ENCODE results near the gene SOAT2. TPM values are rescaled to one million over a fixed set of nuclear protein-coding genes. Genes with fewer than 3 reads are reported as not detected.
"Not testable (repeated sequence)": the region's sequence is repeated elsewhere in the genome, so short reads cannot be mapped to it uniquely, and the experiment has no call there.

SOAT2 gene
- total RNA-seq, 1 donor from 2014 or later: not detected

DNA sequence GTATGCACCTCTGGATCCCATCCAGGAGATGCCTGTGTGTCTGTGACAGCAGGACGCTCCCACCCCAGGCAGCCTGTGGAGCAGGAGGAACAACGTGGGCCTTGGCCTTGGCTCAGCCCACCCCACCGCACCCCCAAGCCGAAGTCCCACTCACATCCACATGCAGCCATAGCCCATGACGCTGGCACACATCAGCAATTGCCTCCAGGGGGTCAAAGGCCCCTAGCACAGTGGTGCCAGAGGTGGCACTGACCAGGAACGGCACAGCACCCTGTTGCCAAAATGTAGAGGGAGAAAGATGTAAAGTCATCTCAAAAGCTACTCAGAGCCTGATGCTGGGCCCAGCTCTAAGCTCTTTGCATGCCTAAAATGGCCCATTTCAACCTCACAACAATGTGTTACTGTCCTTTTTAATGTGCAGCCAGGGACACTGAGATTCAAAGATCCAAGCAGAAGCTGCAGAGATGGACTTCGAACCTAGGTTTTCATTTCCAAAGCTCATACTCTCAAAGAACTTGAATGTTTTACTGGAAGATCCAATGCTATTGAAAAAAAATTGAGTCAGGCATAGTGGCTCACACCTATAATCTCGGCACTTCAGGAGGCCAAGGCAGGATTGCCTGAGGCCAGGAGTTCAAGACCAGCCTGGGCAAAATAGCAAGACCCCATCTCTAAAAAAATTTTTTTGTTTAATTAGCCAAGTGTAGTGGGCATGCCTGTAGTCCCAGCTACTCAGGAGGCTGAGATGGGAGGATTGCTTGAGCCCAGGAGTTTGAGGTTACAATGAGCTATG lies 58.0 kb downstream of the SOAT2 start:
- Histone ChIP-seq H3K4me3 (ENCODE audit: low read depth, low read length) (no peak overlapping the region), H3K36me3 (ENCODE audit: control insufficient read depth, insufficient read depth, low read length) (peaks cover 5% of the 10 kb centered on the region), H3K27me3 (ENCODE audit: control insufficient read depth, insufficient read depth, low read length) (no peaks in the 10 kb centered on the region)
- FAIRE-seq (no peak), DNase-seq (ENCODE audit: low read depth) (no peak)
- TF ChIP-seq, protein P1, sequence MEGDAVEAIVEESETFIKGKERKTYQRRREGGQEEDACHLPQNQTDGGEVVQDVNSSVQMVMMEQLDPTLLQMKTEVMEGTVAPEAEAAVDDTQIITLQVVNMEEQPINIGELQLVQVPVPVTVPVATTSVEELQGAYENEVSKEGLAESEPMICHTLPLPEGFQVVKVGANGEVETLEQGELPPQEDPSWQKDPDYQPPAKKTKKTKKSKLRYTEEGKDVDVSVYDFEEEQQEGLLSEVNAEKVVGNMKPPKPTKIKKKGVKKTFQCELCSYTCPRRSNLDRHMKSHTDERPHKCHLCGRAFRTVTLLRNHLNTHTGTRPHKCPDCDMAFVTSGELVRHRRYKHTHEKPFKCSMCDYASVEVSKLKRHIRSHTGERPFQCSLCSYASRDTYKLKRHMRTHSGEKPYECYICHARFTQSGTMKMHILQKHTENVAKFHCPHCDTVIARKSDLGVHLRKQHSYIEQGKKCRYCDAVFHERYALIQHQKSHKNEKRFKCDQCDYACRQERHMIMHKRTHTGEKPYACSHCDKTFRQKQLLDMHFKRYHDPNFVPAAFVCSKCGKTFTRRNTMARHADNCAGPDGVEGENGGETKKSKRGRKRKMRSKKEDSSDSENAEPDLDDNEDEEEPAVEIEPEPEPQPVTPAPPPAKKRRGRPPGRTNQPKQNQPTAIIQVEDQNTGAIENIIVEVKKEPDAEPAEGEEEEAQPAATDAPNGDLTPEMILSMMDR (IDR thresholded peaks at IDR 0.05; ENCODE audit: insufficient read depth, low read length, severe bottlenecking): no peak

DNA sequence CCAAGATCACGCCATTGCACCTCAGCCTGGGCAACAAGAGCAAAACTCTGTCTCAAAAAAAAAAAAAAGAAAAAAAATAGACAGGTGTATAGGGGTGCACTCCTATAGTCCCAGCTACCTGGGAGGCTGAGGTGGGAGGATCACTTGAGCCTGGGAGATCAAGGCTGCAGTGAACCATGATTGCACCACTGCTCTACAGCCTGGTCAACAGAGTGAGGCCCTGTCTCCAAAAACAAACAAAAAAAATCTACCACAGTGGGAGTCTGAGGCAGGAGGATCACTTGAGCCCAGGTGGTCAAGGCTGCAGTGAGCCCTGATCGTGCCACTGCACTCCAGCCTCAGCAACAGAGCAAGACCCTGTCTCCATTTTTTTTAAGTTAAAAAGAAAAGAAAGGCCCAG lies 59.7 kb downstream of the SOAT2 start:
- not testable (repeated sequence) for DNase-seq (ENCODE audit: low read depth); FAIRE-seq

DNA sequence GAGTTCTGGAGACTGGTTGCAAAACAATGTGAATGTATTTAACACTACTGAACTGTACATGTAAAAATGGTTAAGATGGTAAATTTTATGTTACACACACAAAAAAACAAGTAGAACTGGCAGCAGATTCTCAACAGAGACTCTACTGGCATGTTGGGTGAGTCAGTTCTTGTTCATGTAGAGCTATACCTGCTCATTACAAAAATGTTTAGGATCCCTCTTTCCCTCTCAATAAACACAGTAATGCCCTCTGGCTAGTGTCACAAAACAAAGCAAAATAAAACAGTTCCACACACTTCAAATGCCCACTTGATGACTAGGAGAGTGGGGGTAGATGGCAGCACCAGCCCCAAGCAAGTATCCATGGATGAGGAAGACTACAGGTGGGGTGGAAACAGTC lies 63.6 kb downstream of the SOAT2 start:
- DNase-seq (ENCODE audit: low read depth): peak; percentile 32
- no peaks in the 10 kb centered on the region for H3K27me3 ChIP-seq (ENCODE audit: control insufficient read depth, insufficient read depth, low read length)
- H3K4me3 ChIP-seq (ENCODE audit: low read depth, low read length): no peak overlapping the region
- peak; percentile 86 for FAIRE-seq
- peaks cover 11% of the 10 kb centered on the region for H3K36me3 ChIP-seq (ENCODE audit: control insufficient read depth, insufficient read depth, low read length)
- TF ChIP-seq, protein P1 (IDR thresholded peaks at IDR 0.05; ENCODE audit: insufficient read depth, low read length, severe bottlenecking): no peak

More for the DNA sequence above, 59.7 kb downstream of the SOAT2 start:
- not testable (repeated sequence) for H3K27me3 ChIP-seq (ENCODE audit: control insufficient read depth, insufficient read depth, low read length); H3K4me3 ChIP-seq (ENCODE audit: low read depth, low read length); H3K36me3 ChIP-seq (ENCODE audit: control insufficient read depth, insufficient read depth, low read length)

DNA sequence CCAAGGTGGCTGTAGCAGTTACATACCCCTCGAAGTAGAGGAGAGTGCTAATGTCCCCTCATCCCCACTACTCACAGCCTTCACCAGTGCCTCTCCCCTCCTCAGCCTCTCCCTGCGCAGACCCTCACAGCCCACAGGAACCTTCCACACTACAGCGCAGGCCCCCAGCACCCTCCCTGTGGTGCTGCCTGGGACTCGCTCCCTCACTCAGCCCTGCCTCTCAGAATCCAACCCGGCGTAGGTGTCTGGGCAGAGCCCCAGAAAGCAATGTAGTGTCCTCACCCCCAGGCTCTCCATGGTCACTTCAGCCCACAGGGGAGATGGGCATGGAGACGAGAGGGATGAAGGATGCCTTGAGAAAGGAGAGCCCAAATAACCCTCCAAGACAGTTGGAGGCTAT lies 66.4 kb downstream of the SOAT2 start:
- Histone ChIP-seq H3K4me3 (ENCODE audit: low read depth, low read length) (no peak overlapping the region), H3K36me3 (ENCODE audit: control insufficient read depth, insufficient read depth, low read length) (peaks cover 11% of the 10 kb centered on the region), H3K27me3 (ENCODE audit: control insufficient read depth, insufficient read depth, low read length) (no peaks in the 10 kb centered on the region)
- TF ChIP-seq, protein P1 (IDR thresholded peaks at IDR 0.05; ENCODE audit: insufficient read depth, low read length, severe bottlenecking): no peak
- no peak for FAIRE-seq
- no peak for DNase-seq (ENCODE audit: low read depth)

DNA sequence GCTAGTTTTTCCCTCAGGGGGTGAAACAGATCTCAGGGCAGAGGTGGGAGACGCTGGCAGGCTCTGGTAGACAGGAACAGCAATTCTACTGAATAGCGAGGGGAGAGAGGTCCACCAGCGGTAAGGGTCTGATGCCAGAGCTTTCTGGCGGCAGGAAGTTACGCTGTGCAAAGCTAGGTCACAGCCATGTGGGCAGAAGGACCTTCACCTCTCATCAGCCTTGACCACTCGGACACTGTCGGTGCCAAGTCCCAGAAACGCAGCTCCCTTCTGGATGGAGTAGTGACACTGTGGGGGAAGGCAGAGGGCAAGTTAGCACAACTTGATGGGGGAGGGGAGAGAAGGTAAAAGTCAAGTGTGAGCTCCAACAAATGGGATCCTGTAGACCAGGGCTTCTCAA lies 66.9 kb downstream of the SOAT2 start:
- TF ChIP-seq, protein P1 (IDR thresholded peaks at IDR 0.05; ENCODE audit: insufficient read depth, low read length, severe bottlenecking): no peak
- DNase-seq (ENCODE audit: low read depth) (no peak), FAIRE-seq (no peak)
- Histone ChIP-seq H3K4me3 (ENCODE audit: low read depth, low read length) (no peak overlapping the region), H3K27me3 (ENCODE audit: control insufficient read depth, insufficient read depth, low read length) (no peaks in the 10 kb centered on the region), H3K36me3 (ENCODE audit: control insufficient read depth, insufficient read depth, low read length) (peaks cover 11% of the 10 kb centered on the region)

DNA sequence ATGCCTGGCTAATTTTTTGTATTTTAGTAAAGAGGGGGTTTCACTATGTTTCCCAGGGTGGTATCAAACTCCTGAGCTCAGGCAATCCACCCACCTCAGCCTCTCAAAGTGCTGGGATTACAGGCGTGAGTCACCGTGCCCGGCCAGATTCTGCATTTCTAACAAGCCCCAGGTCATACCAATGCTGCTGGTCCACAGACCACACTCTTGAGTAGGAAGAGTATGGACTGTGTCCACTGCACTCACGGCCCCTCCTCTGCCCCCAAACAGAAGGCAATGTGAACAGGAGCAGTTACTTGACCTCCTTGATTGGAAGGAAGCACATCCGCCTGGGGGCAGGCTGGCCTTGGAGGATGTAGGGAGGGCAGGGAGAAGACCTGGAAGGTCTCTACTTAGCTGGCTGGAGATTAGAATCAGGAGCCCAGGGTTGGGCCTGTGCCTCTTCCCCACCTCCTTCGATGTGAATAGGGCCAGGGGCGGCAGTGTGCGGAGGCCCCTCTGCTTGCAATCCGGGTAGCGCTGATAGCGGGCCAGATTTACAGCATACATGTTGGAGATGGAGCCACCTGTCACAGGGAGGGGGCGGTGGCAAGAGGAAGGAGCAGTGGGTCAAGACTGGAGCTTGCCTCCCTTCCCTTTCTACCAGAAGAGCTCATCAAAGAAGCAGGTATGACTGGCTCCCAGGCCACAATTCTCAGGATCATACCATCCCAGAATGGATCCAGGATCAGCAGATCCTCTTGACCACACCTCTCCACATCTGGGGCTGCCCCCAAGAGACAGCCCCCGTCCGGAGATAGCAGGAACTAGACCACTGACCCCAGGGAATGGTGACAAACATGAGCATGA lies 67.8 kb downstream of the SOAT2 start:
- FAIRE-seq (no peak), DNase-seq (ENCODE audit: low read depth) (no peak)
- Histone ChIP-seq H3K36me3 (ENCODE audit: control insufficient read depth, insufficient read depth, low read length) (peaks cover 11% of the 10 kb centered on the region), H3K27me3 (ENCODE audit: control insufficient read depth, insufficient read depth, low read length) (no peaks in the 10 kb centered on the region), H3K4me3 (ENCODE audit: low read depth, low read length) (no peak overlapping the region)
- TF ChIP-seq, protein P1 (IDR thresholded peaks at IDR 0.05; ENCODE audit: insufficient read depth, low read length, severe bottlenecking): no peak
